LNCAP (cell line): ENCODE measurements around the gene GH1.

Experiments used
- CTCF ChIP-seq: fragments of 450-650 bp; IDR thresholded peaks from 2 replicates; pipeline ENCODE4 v1.5.1; 2017; ENCODE audit warnings: mild to moderate bottlenecking

The GH1 gene

GRCh38 chr17:63934183-63935112 is 15.8 kb upstream of the GH1 start:
- TF ChIP-seq CTCF: no peak

- no peak for TF ChIP-seq CTCF
Measured at GRCh38 chr17:63933598-63933997, 15.0 kb upstream of the GH1 start.

GRCh38 chr17:63932721-63933120 is 14.1 kb upstream of the GH1 start:
- no peak for TF ChIP-seq CTCF

DNA sequence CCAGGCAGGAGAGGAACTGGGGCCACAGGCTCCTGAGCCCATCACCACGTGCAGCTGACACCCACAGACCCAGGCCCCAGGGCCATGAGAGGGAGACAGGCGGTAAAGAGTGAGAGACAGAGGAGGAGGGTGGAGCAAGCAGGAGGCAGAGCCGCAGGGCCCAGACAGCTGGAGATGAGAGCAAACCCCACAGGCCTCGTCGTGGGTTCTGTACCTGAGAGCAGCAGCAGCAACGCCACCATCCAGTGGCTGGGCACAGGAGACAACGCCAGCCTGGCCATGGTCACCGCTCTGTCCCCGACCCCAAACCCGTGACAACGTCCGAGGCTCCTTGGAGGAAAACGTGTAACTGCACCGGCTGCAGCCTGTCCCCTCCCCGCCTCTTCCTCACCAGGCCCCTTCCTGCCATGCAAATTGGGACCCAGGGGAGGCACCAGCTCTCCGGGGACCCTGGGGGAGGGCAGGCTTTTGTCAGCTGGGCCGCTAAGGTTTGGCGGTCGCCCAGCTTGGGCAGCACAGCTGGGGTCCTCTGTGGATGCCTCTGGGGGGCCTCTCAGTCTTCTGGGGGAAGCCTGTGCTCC is 13.4 kb upstream of the GH1 start, which contains the start of gene CD79B:
CD79B (minus strand) TSS at position 351 of the 581 bp plus-strand sequence; CDS start at position 281, 70 bp downstream.
- TF ChIP-seq CTCF: no peak

DNA sequence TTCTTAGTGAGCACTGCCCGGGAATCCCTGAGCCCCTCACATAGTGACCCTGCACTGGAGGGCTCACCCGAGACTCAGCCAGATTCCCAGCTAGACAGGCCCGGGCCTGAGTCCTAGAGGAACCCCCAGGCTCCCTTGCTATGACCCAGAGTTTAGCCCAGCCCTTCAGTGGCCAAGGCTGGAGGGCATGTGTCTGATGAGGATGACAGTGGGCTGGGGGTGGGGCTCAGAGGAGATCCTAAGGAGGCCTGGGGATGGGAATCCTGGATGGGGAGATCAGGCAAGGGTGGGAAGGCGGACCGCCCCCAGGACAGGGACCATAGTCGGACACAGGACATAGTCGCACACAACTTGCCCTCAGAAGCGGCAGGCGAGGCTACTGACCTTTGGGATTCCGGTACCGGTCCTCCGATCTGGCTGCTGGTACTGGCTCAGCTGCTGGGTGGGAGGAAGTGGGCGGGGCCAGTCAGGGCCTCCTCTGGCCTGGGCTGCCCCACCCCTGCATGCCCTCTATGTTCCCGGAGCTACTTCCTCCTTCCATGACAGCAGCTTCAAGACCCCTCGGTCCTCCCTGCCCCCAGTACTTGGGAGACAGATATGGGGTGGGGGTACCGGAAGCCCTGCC is 12.4 kb upstream of the GH1 start:
- no peak for TF ChIP-seq CTCF

- TF ChIP-seq CTCF: no peak
Measured at GRCh38 chr17:63929860-63930766, 11.5 kb upstream of the GH1 start.
